Astrocyte of the spinal cord (primary cell): ENCODE data around the gene CATSPERE.
"Not testable (repeated sequence)": the region's sequence is repeated elsewhere in the genome, so short reads cannot be mapped to it uniquely, and the experiment has no call there.

Source experiments
- DNase-seq: peaks from one replicate; pipeline ENCODE4 v3.0.0; 2011; ENCODE audit warnings: low read depth, low spot score
- H3K4me3 ChIP-seq: 2 replicates; pipeline ENCODE4 v1.5.1; 2011; ENCODE audit warnings: low read depth, mild to moderate bottlenecking, low read length, moderate library complexity
- CTCF ChIP-seq: IDR thresholded peaks from 2 replicates; pipeline ENCODE4 v1.5.1; 2012; ENCODE audit warnings: low read depth, mild to moderate bottlenecking, low read length, inconsistent platforms
- in situ Hi-C: cut with HindIII; loops from 2 replicates; pipeline ENCODE4 v1.10.0; 2017; ENCODE audit warnings: low sequenced_read_pairs

CATSPERE gene

GRCh38 chr1:244655186-244655585 is 194.1 kb downstream of the CATSPERE start:
- H3K4me3 ChIP-seq, result no peak overlapping the region
- no peak for DNase-seq

GRCh38 chr1:244657421-244657820 is 196.3 kb downstream of the CATSPERE start:
- in situ Hi-C loops, result no loop called here
- no peak overlapping the region for H3K4me3 ChIP-seq
- TF ChIP-seq CTCF, result no peak
- DNase-seq, result no peak

More at GRCh38 chr1:244655186-244655585, 194.1 kb downstream of the CATSPERE start:
- in situ Hi-C loops, result no loop called here
- no peak for TF ChIP-seq CTCF

GRCh38 chr1:244659694-244660093 is 198.6 kb downstream of the CATSPERE start:
- DNase-seq, result no peak
- H3K4me3 ChIP-seq, result no peak overlapping the region
- in situ Hi-C loops, result no loop called here
- TF ChIP-seq CTCF, result no peak

- DNase-seq, result no peak
- in situ Hi-C loops, result no loop called here
- H3K4me3 ChIP-seq, result no peak overlapping the region
- no peak for TF ChIP-seq CTCF
These were observed 199.5 kb downstream of the CATSPERE start for GRCh38 chr1:244660595-244660994.

- in situ Hi-C loops, DNase-seq, H3K4me3 ChIP-seq: not testable (repeated sequence)
These were observed 200.7 kb downstream of the CATSPERE start for GRCh38 chr1:244661569-244662312.

- DNase-seq, result no peak
- no peak overlapping the region for H3K4me3 ChIP-seq
- in situ Hi-C loops, result no loop called here
- TF ChIP-seq CTCF, result no peak
These were observed 201.5 kb downstream of the CATSPERE start for GRCh38 chr1:244662599-244662998.

- no peak for DNase-seq
- no peak for TF ChIP-seq CTCF
- in situ Hi-C loops, result no loop called here
- H3K4me3 ChIP-seq, result no peak overlapping the region
These were observed 203.3 kb downstream of the CATSPERE start for GRCh38 chr1:244664353-244664752.
